Stimulated activated CD4-positive, alpha-beta T cell treated with anti-CD3 and anti-CD28 coated beads, TNF-alpha, amount 100 ng/mL, for 48 hours (primary cell): ENCODE measurements around the gene ANKRD13D.
A peak's percentile ranks its signal among the peaks of the same experiment; 100 is the strongest.

Experiments used
- DNase-seq, 3 donors: peaks; one replicate each; pipeline ENCODE4 v3.0.0-alpha.2; 2020; ENCODE audit warnings: low read depth in 3 of 3

Gene ANKRD13D

GRCh38 chr11:67273260-67273990, 15.7 kb upstream of the ANKRD13D start:
- DNase-seq, result no peak

GRCh38 chr11:67274768-67275605, 14.1 kb upstream of the ANKRD13D start:
- DNase-seq, result no peak

- DNase-seq, result no peak
Measured at GRCh38 chr11:67275606-67276409, 13.3 kb upstream of the ANKRD13D start.

GRCh38 chr11:67276781-67277230, 12.3 kb upstream of the ANKRD13D start:
- no peak for DNase-seq

GRCh38 chr11:67277231-67277961, 11.7 kb upstream of the ANKRD13D start:
- peak; percentile 79 to 85 (median 83) for DNase-seq

- no peak for DNase-seq
Measured at GRCh38 chr11:67278135-67278938, 10.8 kb upstream of the ANKRD13D start.

- DNase-seq, result no peak
Measured at GRCh38 chr11:67278939-67279588, 10.0 kb upstream of the ANKRD13D start.

- no peak for DNase-seq
Measured at GRCh38 chr11:67279589-67280340, 9.3 kb upstream of the ANKRD13D start.

GRCh38 chr11:67280341-67280787, 8.7 kb upstream of the ANKRD13D start:
- DNase-seq, result no peak

- no peak for DNase-seq
Measured at GRCh38 chr11:67280788-67281551, 8.1 kb upstream of the ANKRD13D start.

- no peak for DNase-seq
Measured at GRCh38 chr11:67281552-67282150, 7.5 kb upstream of the ANKRD13D start.

GRCh38 chr11:67282155-67282875, 6.8 kb upstream of the ANKRD13D start:
- DNase-seq, result no peak

- no peak for DNase-seq
Measured at GRCh38 chr11:67282876-67283371, 6.2 kb upstream of the ANKRD13D start.

GRCh38 chr11:67283481-67283963, 5.6 kb upstream of the ANKRD13D start:
- no peak for DNase-seq

- no peak for DNase-seq
Measured at GRCh38 chr11:67284811-67285540, 4.1 kb upstream of the ANKRD13D start.
